HL-60/S4 (cell line): ENCODE data around the gene WNT2B.

Source experiments
- in situ Hi-C: fragments of 300-500 bp; cut with MboI; formaldehyde crosslinking; loops from 2 replicates; pipeline ENCODE4 v1.14.3; 2022; ENCODE audit warnings: low sequenced_read_pairs

WNT2B gene

DNA sequence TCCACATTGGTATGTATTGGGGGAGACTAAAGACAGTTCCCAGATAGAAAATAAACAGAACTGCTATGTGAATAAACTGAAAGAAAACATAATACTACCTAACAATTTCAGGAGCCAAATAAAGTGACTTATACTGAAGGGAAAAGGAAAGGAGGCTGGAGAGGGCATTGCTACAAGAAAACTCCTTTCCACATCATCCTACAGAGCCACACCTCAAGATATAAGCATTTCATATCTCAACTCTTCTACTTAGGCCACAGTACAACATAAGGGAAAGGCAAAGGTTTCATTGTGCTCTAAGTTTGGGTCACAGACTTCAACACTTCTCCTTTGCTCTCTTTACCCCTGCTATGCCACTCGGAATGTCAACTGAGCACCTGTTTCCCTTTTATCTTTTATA is 55.3 kb downstream of the WNT2B start:
- in situ Hi-C loops, result no loop called here

- in situ Hi-C loops, result no loop called here
These were observed 57.0 kb downstream of the WNT2B start for GRCh38 chr1:112565800-112566199.

GRCh38 chr1:112575154-112575804 is 66.5 kb downstream of the WNT2B start:
- in situ Hi-C loops, result no loop called here

GRCh38 chr1:112576240-112576639 is 67.5 kb downstream of the WNT2B start:
- in situ Hi-C loops, result no loop called here
